ENCODE results near the gene RECQL5. TPM values are rescaled to one million over a fixed set of nuclear protein-coding genes. Genes with fewer than 3 reads are reported as not detected.
"Not testable (repeated sequence)": the region's sequence is repeated elsewhere in the genome, so short reads cannot be mapped to it uniquely, and the experiment has no call there.

The RECQL5 gene
- polyA plus RNA-seq, 2 of the 4 experiments (the other 2 are of a cell fraction), result 22.7 to 39.9 TPM

DNA sequence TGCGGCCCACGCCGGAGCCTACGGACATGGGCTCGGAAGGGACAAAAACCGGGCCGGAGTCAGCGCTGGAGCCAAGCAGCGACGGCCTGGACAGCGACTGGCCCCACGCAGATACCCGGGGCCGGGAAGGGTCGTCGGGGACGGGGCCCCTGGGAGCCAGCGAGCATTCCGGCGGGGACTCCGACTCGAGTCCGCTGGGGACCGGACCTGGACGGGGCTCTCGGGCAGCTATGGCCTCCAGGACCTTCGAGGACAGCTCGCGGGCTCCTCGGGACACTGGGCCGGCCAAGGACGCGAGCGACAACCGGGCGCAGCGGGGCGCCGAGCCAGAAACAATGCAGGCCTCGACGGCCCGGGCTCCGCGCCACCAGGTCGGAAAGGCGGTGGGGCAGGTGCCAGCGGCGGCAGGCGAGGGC, 78.3 kb downstream of the RECQL5 start:
- DNase-seq (ENCODE audit: low read depth in 1 of 2, low spot score in 1 of 2) (no peak), FAIRE-seq (no peak), ATAC-seq (peak in 1 of 2 experiments; percentile 17; a peak in 3 of 6 replicates)
- Histone ChIP-seq H3K4me3 (peak overlapping the region; percentile 34; the same call in 2 of the 3 replicates), H3K9me3 (no peaks in the 10 kb centered on the region), H3K4me2 (peak overlapping the region; percentile 92), H3K27ac (peak overlapping the region; percentile 90), H3K4me1 (peaks cover 21% of the 10 kb centered on the region)
- 77% methylated on average over 49 of the region's 49 CpGs for WGBS (ENCODE audit: missing lambda C conversion rate)
- ChIA-PET POLR2A (no interaction called here), CTCF (interaction anchor here (0.5 to 29.9 kb wide), 18 partner anchors 8 to 179 kb away, joined by 3 to 926 read pairs (median 4); partner anchors contain the start of genes SMIM5 and TSEN54)
- TF ChIP-seq, protein P1, sequence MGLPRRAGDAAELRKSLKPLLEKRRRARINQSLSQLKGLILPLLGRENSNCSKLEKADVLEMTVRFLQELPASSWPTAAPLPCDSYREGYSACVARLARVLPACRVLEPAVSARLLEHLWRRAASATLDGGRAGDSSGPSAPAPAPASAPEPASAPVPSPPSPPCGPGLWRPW (IDR thresholded peaks at IDR 0.05), result no peak
- 0 out of 2 replicates have a peak, but pooled peaks have one; percentile 16 for TF ChIP-seq PHF8 (IDR thresholded peaks at IDR 0.05; ENCODE audit: borderline replicate concordance, low read depth)

DNA sequence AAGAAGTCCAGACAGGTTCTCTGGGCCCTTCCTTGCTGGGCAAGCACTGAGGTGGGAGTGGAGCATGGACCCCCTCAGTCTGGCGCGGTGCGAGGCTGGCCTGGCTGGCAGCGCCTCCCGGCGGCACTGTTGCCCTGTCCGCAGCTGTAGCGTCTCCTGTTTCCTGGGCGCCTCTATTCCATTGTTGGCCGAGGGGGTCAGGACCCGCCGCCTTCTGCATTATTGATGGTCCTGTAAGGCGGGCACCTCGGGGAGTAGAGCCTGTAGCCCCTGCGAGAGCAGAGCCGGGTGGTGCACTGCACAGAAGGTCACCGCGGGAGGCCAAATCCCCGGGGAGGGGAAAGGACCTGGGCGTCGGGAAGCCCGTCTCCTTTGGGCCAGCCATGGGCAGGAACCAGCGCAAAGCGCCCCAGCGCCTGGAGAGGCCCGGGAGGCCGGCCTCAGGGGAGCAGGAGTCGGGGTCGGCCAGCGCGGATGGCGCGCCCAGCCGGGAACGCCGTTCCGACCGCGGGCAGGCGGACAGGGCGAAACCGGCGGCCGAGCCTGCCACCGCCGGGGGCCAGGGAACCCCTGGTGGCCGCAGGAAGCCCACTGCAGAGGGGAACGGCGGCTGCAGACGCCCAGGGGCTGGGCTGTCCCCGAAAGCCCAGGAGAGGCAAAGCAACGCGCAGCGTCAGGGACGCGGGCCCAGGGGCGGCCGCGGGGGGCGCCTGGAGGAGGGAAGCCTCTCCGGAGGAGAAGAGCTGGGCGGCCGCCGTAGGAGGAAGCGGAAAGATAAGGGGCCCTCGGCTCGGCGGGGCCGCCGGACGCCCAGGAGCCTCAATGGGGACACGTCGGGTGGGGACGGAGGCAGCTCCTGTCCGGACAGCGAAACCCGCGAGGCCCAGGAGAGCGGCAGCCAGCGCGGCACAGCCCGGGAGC, 79.0 kb downstream of the RECQL5 start, which contains the start of gene MYO15B:
MYO15B (plus strand) TSS at position 126 of the 921 bp plus-strand sequence; CDS start at position 384, 258 bp downstream.
- H3K4me1 ChIP-seq, result peaks cover 21% of the 10 kb centered on the region
- peak within 1 kb of the TSS; percentile 90 for H3K27ac ChIP-seq
- no peak for DNase-seq (ENCODE audit: low read depth in 1 of 2, low spot score in 1 of 2)
- TF ChIP-seq GATA3 (IDR thresholded peaks at IDR 0.05; ENCODE audit: borderline replicate concordance) (no peak), HOXA7 (CRISPR knock-in tag; IDR thresholded peaks at IDR 0.05) (no peak), RNF2 (IDR thresholded peaks at IDR 0.05; ENCODE audit: borderline replicate concordance, low read depth) (no peak), CBX8 (IDR thresholded peaks at IDR 0.05) (no peak), CBX2 (IDR thresholded peaks at IDR 0.05; ENCODE audit: borderline replicate concordance, low read depth) (no peak), JUN (IDR thresholded peaks at IDR 0.05) (no peak), SREBF2 (IDR thresholded peaks at IDR 0.05) (no peak), KDM5A (IDR thresholded peaks at IDR 0.05) (no peak), EHMT2 (IDR thresholded peaks at IDR 0.05; ENCODE audit: low read depth) (no peak), ZSCAN20 (CRISPR knock-in tag; IDR thresholded peaks at IDR 0.05) (no peak), ZFP36 (IDR thresholded peaks at IDR 0.05; ENCODE audit: borderline replicate concordance, partially characterized antibody) (no peak), POLR2A (IDR thresholded peaks at IDR 0.05; ENCODE audit: low read length) (no peak), PHF8 (IDR thresholded peaks at IDR 0.05; ENCODE audit: borderline replicate concordance, low read depth) (no peak), JUNB (IDR thresholded peaks at IDR 0.05) (no peak)
- no peak for FAIRE-seq
- no peak within 1 kb of the TSS; the same call in 2 of the 3 replicates for H3K4me3 ChIP-seq
- 96% methylated on average over 82 of the region's 82 CpGs for WGBS (ENCODE audit: missing lambda C conversion rate)
- no peaks in the 10 kb centered on the region for H3K9me3 ChIP-seq
- ATAC-seq, result no peak
- CTCF ChIA-PET, result interaction anchor here (0.5 to 29.9 kb wide), 19 partner anchors 7 to 180 kb away, joined by 3 to 926 read pairs (median 4); partner anchors contain the start of genes SMIM5 and TSEN54
- peak within 1 kb of the TSS; percentile 92 for H3K4me2 ChIP-seq
- POLR2A ChIA-PET, result no interaction called here

DNA sequence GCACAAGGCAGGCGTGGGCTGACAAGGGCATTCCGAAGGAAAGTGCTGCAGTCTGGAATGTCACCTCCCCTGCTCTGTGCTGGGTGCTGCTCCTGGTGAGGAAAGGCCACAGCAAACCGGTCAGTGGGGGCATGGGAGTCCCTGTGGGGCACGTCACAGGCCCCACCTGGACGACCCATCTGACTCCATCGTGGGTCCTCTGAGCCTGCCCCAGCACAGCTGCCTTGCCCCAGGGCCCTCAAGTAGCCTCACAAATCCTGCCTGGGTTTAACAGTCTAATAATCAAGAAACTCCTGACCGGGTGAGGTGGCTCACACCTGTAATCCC, 82.1 kb downstream of the RECQL5 start:
- no peak for DNase-seq (ENCODE audit: low read depth in 1 of 2, low spot score in 1 of 2)
- FAIRE-seq, result no peak
- no peaks in the 10 kb centered on the region for H3K9me3 ChIP-seq
- peak in 1 of 2 experiments; percentile 9; a peak in 1 of 6 replicates for ATAC-seq
- 82% methylated on average over 7 of the region's 7 CpGs for WGBS (ENCODE audit: missing lambda C conversion rate)
- CTCF ChIA-PET, result interaction anchor here (0.7 to 29.9 kb wide), 6 partner anchors 16 to 616 kb away, joined by 3 to 926 read pairs (median 11); partner anchors contain the start of genes SMIM5 and TSEN54
- H3K4me3 ChIP-seq, result no peak overlapping the region
- POLR2A ChIA-PET, result no interaction called here
- H3K4me2 ChIP-seq, result no peak overlapping the region
- TF ChIP-seq NR3C1 (IDR thresholded peaks at IDR 0.05), result no peak
- TF ChIP-seq, protein P2, sequence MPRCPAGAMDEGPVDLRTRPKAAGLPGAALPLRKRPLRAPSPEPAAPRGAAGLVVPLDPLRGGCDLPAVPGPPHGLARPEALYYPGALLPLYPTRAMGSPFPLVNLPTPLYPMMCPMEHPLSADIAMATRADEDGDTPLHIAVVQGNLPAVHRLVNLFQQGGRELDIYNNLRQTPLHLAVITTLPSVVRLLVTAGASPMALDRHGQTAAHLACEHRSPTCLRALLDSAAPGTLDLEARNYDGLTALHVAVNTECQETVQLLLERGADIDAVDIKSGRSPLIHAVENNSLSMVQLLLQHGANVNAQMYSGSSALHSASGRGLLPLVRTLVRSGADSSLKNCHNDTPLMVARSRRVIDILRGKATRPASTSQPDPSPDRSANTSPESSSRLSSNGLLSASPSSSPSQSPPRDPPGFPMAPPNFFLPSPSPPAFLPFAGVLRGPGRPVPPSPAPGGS (IDR thresholded peaks at IDR 0.05), result no peak
- no peak for TF ChIP-seq CEBPB (IDR thresholded peaks at IDR 0.05)
- no peak for TF ChIP-seq HDAC2 (IDR thresholded peaks at IDR 0.05)
- TF ChIP-seq MYC (IDR thresholded peaks at IDR 0.05; ENCODE audit: borderline replicate concordance, low read length), result no peak
- TF ChIP-seq, protein P3, sequence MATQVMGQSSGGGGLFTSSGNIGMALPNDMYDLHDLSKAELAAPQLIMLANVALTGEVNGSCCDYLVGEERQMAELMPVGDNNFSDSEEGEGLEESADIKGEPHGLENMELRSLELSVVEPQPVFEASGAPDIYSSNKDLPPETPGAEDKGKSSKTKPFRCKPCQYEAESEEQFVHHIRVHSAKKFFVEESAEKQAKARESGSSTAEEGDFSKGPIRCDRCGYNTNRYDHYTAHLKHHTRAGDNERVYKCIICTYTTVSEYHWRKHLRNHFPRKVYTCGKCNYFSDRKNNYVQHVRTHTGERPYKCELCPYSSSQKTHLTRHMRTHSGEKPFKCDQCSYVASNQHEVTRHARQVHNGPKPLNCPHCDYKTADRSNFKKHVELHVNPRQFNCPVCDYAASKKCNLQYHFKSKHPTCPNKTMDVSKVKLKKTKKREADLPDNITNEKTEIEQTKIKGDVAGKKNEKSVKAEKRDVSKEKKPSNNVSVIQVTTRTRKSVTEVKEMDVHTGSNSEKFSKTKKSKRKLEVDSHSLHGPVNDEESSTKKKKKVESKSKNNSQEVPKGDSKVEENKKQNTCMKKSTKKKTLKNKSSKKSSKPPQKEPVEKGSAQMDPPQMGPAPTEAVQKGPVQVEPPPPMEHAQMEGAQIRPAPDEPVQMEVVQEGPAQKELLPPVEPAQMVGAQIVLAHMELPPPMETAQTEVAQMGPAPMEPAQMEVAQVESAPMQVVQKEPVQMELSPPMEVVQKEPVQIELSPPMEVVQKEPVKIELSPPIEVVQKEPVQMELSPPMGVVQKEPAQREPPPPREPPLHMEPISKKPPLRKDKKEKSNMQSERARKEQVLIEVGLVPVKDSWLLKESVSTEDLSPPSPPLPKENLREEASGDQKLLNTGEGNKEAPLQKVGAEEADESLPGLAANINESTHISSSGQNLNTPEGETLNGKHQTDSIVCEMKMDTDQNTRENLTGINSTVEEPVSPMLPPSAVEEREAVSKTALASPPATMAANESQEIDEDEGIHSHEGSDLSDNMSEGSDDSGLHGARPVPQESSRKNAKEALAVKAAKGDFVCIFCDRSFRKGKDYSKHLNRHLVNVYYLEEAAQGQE (IDR thresholded peaks at IDR 0.05), result no peak
- TF ChIP-seq, protein P4, sequence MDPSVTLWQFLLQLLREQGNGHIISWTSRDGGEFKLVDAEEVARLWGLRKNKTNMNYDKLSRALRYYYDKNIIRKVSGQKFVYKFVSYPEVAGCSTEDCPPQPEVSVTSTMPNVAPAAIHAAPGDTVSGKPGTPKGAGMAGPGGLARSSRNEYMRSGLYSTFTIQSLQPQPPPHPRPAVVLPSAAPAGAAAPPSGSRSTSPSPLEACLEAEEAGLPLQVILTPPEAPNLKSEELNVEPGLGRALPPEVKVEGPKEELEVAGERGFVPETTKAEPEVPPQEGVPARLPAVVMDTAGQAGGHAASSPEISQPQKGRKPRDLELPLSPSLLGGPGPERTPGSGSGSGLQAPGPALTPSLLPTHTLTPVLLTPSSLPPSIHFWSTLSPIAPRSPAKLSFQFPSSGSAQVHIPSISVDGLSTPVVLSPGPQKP (IDR thresholded peaks at IDR 0.05; ENCODE audit: low read depth, low read length), result no peak
- H3K27ac ChIP-seq, result peak overlapping the region in 1 of 2 experiments; percentile 51; a peak in 3 of 6 replicates
- H3K4me1 ChIP-seq, result peaks cover 15% of the 10 kb centered on the region

DNA sequence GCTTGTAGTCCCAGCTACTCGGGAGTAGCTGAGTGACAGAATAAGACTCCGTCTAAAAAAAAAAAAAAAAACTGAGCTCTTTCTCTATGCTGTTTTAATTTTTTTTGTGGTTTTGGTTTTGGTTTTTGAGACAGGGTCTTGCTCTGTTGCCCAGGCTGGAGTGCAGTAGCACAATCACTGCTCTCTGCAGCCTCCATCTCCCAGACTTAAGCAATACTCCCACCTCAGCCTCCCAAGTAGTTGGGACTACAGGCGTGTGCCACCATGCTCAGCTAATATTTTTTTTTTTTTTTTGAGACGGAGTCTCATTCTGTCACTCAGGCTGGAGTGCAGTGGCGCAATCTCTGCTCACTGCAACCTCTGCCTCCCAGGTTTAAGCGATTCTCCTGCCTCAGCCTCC, 83.8 kb downstream of the RECQL5 start:
- 81% methylated on average over 6 of the region's 6 CpGs for WGBS (ENCODE audit: missing lambda C conversion rate)
- CTCF ChIA-PET, result interaction anchor here (0.6 to 29.9 kb wide), 11 partner anchors 8 to 344 kb away, joined by 3 to 926 read pairs (median 4); partner anchors contain the start of genes SMIM5 and TSEN54
- H3K9me3 ChIP-seq; H3K27ac ChIP-seq; H3K4me2 ChIP-seq; H3K4me3 ChIP-seq; POLR2A ChIA-PET; FAIRE-seq; ATAC-seq; H3K4me1 ChIP-seq; DNase-seq (ENCODE audit: low read depth in 1 of 2, low spot score in 1 of 2): not testable (repeated sequence)

Data from A549 (cell line).